SK-N-SH (cell line): ENCODE results near the gene CDH23. TPM values are rescaled to one million over a fixed set of nuclear protein-coding genes. Genes with fewer than 3 reads are reported as not detected.

Source experiments
- CTCF ChIA-PET: fragments of 300-600, 350-600 bp; formaldehyde crosslinking; extraction: SDS; loops from one replicate; lab custom pipeline; 2021; lab: Yijun Ruan, JAX
- POLR2A ChIA-PET: fragments of 350-600 bp; sonication (Branson Sonifier 250); formaldehyde crosslinking; extraction: SDS; loops from one replicate; lab custom pipeline; 2020; ENCODE audit warnings: antibody characterized with exemption, inconsistent platforms; lab: Yijun Ruan, JAX
- DNase-seq: peaks from one replicate; pipeline ENCODE4 v3.0.0; 2012
- H2AFZ ChIP-seq: fragments of 200-600 bp; sonication (generic); 2 replicates; pipeline ENCODE4 v1.8.1; 2016; ENCODE audit warnings: antibody characterized with exemption, mild to moderate bottlenecking, low read depth
- H3F3A ChIP-seq: fragments of 200-600 bp; sonication (generic); replicated peaks from 2 replicates; pipeline ENCODE3; 2016; ENCODE audit warnings: antibody characterized with exemption, mild to moderate bottlenecking; ENCODE audit not compliant: insufficient read depth
- H3K27ac ChIP-seq, 2 experiments: fragments of 200-500 bp in 1 of 2; fragments of 200-600 bp in 1 of 2; sonication (Bioruptor generic) in 1 of 2; sonication (generic), shearing (Covaris generic) in 1 of 2; 2 replicates each; pipeline versions ENCODE4 v1.5.1 to v1.6.1; 2014 to 2016; ENCODE audit warnings: low read depth in 2 of 2, inconsistent platforms in 1 of 2, low read length in 1 of 2, mild to moderate bottlenecking in 1 of 2, mixed read lengths in 1 of 2
- H3K27me3 ChIP-seq: fragments of 200-600 bp; sonication (generic), shearing (Covaris generic); 2 replicates; pipeline ENCODE4 v1.6.1; 2016; ENCODE audit warnings: mixed run types; ENCODE audit not compliant: insufficient read depth
- H3K36me3 ChIP-seq, 2 experiments: fragments of 200-500 bp in 1 of 2; fragments of 200-600 bp in 1 of 2; sonication (Bioruptor generic) in 1 of 2; sonication (generic) in 1 of 2; replicated peaks in 1 of 2; 2 replicates each; pipeline versions ENCODE3 to v1.5.1; 2014 to 2016; ENCODE audit warnings: low read length in 1 of 2, mild to moderate bottlenecking in 1 of 2; ENCODE audit not compliant: insufficient read depth in 2 of 2, control insufficient read depth in 1 of 2
- H3K4me1 ChIP-seq, 2 experiments: fragments of 200-500 bp in 1 of 2; fragments of 200-600 bp in 1 of 2; sonication (Bioruptor generic) in 1 of 2; sonication (generic), shearing (Covaris generic) in 1 of 2; 2 replicates each; pipeline versions ENCODE4 v1.5.1 to v1.6.1; 2014 to 2016; ENCODE audit warnings: low read depth in 1 of 2, low read length in 1 of 2, mixed run types in 1 of 2; ENCODE audit not compliant: insufficient read depth in 2 of 2, control insufficient read depth in 1 of 2
- H3K4me2 ChIP-seq: fragments of 200-600 bp; sonication (generic), shearing (Covaris generic); 2 replicates; pipeline ENCODE4 v1.6.1; 2017; ENCODE audit warnings: mixed run types
- H3K4me3 ChIP-seq, 2 experiments: fragments of 200-500 bp in 1 of 2; fragments of 200-600 bp in 1 of 2; sonication (Bioruptor generic) in 1 of 2; sonication (generic), shearing (Covaris generic) in 1 of 2; 2 replicates each; pipeline versions ENCODE4 v1.5.1 to v1.8.1; 2014 to 2016; ENCODE audit warnings: low read depth in 2 of 2, inconsistent platforms in 1 of 2, low read length in 1 of 2, mild to moderate bottlenecking in 1 of 2, mixed read lengths in 1 of 2, moderate library complexity in 1 of 2
- H3K79me2 ChIP-seq: fragments of 200-600 bp; sonication (generic); 2 replicates; pipeline ENCODE4 v1.8.1; 2017; ENCODE audit warnings: mild to moderate bottlenecking; ENCODE audit not compliant: insufficient read depth
- H3K9ac ChIP-seq: fragments of 200-600 bp; sonication (generic); 2 replicates; pipeline ENCODE4 v1.6.1; 2017; ENCODE audit warnings: mixed run types
- H3K9me2 ChIP-seq: fragments of 200-600 bp; sonication (generic); 2 replicates; pipeline ENCODE4 v1.6.1; 2017; ENCODE audit warnings: mixed run types
- H3K9me3 ChIP-seq: fragments of 200-600 bp; sonication (generic); 2 replicates; pipeline ENCODE4 v1.6.1; 2017; ENCODE audit warnings: mixed run types, mild to moderate bottlenecking, moderate library complexity
- H4K20me1 ChIP-seq: fragments of 200-600 bp; sonication (generic); 2 replicates; pipeline ENCODE4 v1.6.1; 2017; ENCODE audit warnings: mild to moderate bottlenecking, mixed run types; ENCODE audit not compliant: insufficient read depth
- CTCF ChIP-seq: fragments of 200-600 bp; sonication (generic); IDR thresholded peaks from 2 replicates; pipeline ENCODE4 v1.6.1; 2017; ENCODE audit warnings: antibody characterized with exemption, mild to moderate bottlenecking, moderate library complexity
- FOSL2 ChIP-seq: IDR thresholded peaks from 2 replicates; pipeline ENCODE4 v1.4.0; 2012; ENCODE audit warnings: low read depth, mild to moderate bottlenecking, moderate library complexity, borderline replicate concordance
- FOXM1 ChIP-seq: IDR thresholded peaks from 2 replicates; pipeline ENCODE4 v1.4.0; 2012; ENCODE audit warnings: low read depth, mild to moderate bottlenecking
- GABPA ChIP-seq: IDR thresholded peaks from 2 replicates; pipeline ENCODE4 v1.4.0; 2012; ENCODE audit warnings: low read depth, mild to moderate bottlenecking
- GATA2 ChIP-seq: sonication (generic); formaldehyde crosslinking; IDR thresholded peaks from 2 replicates; pipeline ENCODE4 v1.5.0; 2020; ENCODE audit warnings: mild to moderate bottlenecking, missing genetic modification reagents
- IRF3 ChIP-seq: fragments of 150-350 bp; IDR thresholded peaks from 2 replicates; pipeline ENCODE4 v1.6.1; 2016; ENCODE audit warnings: mild to moderate bottlenecking, low read depth, low read length
- JUND ChIP-seq: IDR thresholded peaks from 2 replicates; pipeline ENCODE4 v1.4.0; 2012
- PBX3 ChIP-seq: IDR thresholded peaks from 2 replicates; pipeline ENCODE4; 2012
- POLR2AphosphoS5 ChIP-seq: IDR thresholded peaks from 2 replicates; pipeline ENCODE4 v1.6.1; 2012; ENCODE audit warnings: low read depth, low read length
- RAD21 ChIP-seq: IDR thresholded peaks from 2 replicates; pipeline ENCODE4 v1.6.1; 2012; ENCODE audit warnings: mild to moderate bottlenecking, low read length
- RCOR1 ChIP-seq: fragments of 150-350 bp; IDR thresholded peaks from 2 replicates; pipeline ENCODE4 v1.6.1; 2017; ENCODE audit warnings: antibody characterized with exemption, low read length
- REST ChIP-seq: IDR thresholded peaks from 2 replicates; pipeline ENCODE4 v1.6.1; 2012; ENCODE audit warnings: mild to moderate bottlenecking, low read depth, low read length, moderate library complexity
- RFX5 ChIP-seq: IDR thresholded peaks from 2 replicates; pipeline ENCODE4 v1.6.1; 2012; ENCODE audit warnings: mild to moderate bottlenecking, improper control_type of control experiment, low read length
- RXRA ChIP-seq: IDR thresholded peaks from 2 replicates; pipeline ENCODE4 v1.4.0; 2012; ENCODE audit warnings: low read depth, mild to moderate bottlenecking, borderline replicate concordance
- SIN3A ChIP-seq: IDR thresholded peaks from 2 replicates; pipeline ENCODE4 v1.6.1; 2012; ENCODE audit warnings: low read depth, mild to moderate bottlenecking, low read length, moderate library complexity, borderline replicate concordance
- SMC3 ChIP-seq: IDR thresholded peaks from 2 replicates; pipeline ENCODE4 v1.6.1; 2012; ENCODE audit warnings: low read depth, low read length, improper control_type of control experiment
- TEAD4 ChIP-seq: IDR thresholded peaks from 2 replicates; pipeline ENCODE4 v1.4.0; 2012; ENCODE audit warnings: mild to moderate bottlenecking, borderline replicate concordance; ENCODE audit not compliant: insufficient read depth
- USF1 ChIP-seq: IDR thresholded peaks from 2 replicates; pipeline ENCODE4 v1.4.0; 2012; ENCODE audit warnings: low read depth, borderline replicate concordance
- YY1 ChIP-seq: IDR thresholded peaks from 2 replicates; pipeline ENCODE4 v1.4.0; 2012; ENCODE audit warnings: low read depth, mild to moderate bottlenecking
- ZBTB33 ChIP-seq: IDR thresholded peaks from 2 replicates; pipeline ENCODE4 v1.4.0; 2012; ENCODE audit warnings: low read depth, borderline replicate concordance
- WGBS: methylation state at CpG from one replicate; pipeline ENCODE4 v1.1.6; 2017; ENCODE audit warnings: low lambda C conversion rate; 5-methylcytosine and 5-hydroxymethylcytosine counted together
- polyA plus RNA-seq, 3 experiments: library from polyadenylated mRNA; depleted of rRNA; stranded (reverse); fragments of >200 nt; gene quantifications; 2 replicates each; pipeline ENCODE4 v1.2.3, GENCODE V29; 2012

Gene CDH23
- polyA plus RNA-seq, 1 of the 3 experiments (the other 2 are of a cell fraction): 0.03 TPM

GRCh38 chr10:71478813-71479365 lies 82.2 kb downstream of the CDH23 start:
- no peak for TF ChIP-seq JUND
- no peak for TF ChIP-seq USF1
- no peak for TF ChIP-seq RFX5
- TF ChIP-seq GATA2 (CRISPR knock-in tag): no peak
- TF ChIP-seq ZBTB33: no peak
- TF ChIP-seq RCOR1: no peak
- TF ChIP-seq YY1: no peak
- TF ChIP-seq REST: no peak
- no peak for TF ChIP-seq CTCF
- TF ChIP-seq FOSL2: no peak
- no peak for TF ChIP-seq POLR2AphosphoS5
- no peak for TF ChIP-seq RAD21
- no peak for TF ChIP-seq RXRA
- TF ChIP-seq TEAD4: no peak
- TF ChIP-seq FOXM1: no peak
- TF ChIP-seq SIN3A: no peak
- TF ChIP-seq PBX3: no peak
- TF ChIP-seq IRF3: no peak
- no peak for TF ChIP-seq GABPA
- no peak for TF ChIP-seq SMC3
- TF ChIP-seq, all 33 proteins: peak for 0
- Histone ChIP-seq H3K9ac (no peak overlapping the region), H3K9me3 (no peaks in the 10 kb centered on the region), H3K4me1 (peaks cover 0 to 4% of the 10 kb centered on the region in 2 experiments; a peak in 1 of 4 replicates), H4K20me1 (no peaks in the 10 kb centered on the region), H3F3A (no peaks in the 10 kb centered on the region), H2AFZ (no peak overlapping the region), H3K9me2 (no peaks in the 10 kb centered on the region), H3K27me3 (peaks cover 43% of the 10 kb centered on the region), H3K36me3 (no peaks in the 10 kb centered on the region), H3K4me3 (no peak overlapping the region), H3K4me2 (no peak overlapping the region), H3K27ac (no peak overlapping the region), H3K79me2 (no peaks in the 10 kb centered on the region)
- ChIA-PET POLR2A (no interaction called here), CTCF (interaction anchor here (1.4 to 1.8 kb wide), 2 partner anchors 7 to 165 kb away, joined by 3 to 8 read pairs; no protein-coding TSS in a partner anchor)
- 30% methylated on average over 5 of the region's 5 CpGs for WGBS
- no peak for DNase-seq
